Endothelial cell of umbilical vein (primary cell): ENCODE data around the gene ZNF438. TPM values are rescaled to one million over a fixed set of nuclear protein-coding genes. Genes with fewer than 3 reads are reported as not detected.

Source experiments
- BruUV-seq: library from RNA; stranded (reverse); fragments of 400-500 nt; replicated peaks from 2 replicates; lab custom pipeline; 2021; lab: Mats Ljungman, UMichigan
- CTCF ChIA-PET: fragments of 300-600, 350-600 bp; sonication (Branson Sonifier 250); formaldehyde crosslinking; loops from one replicate; lab custom pipeline; 2021; ENCODE audit warnings: antibody characterized with exemption, inconsistent platforms; lab: Charles Lee
- POLR2A ChIA-PET: fragments of 300-600, 350-600 bp; sonication (Branson Sonifier 250); formaldehyde crosslinking; loops from one replicate; lab custom pipeline; 2021; ENCODE audit warnings: antibody characterized with exemption, inconsistent platforms; lab: Charles Lee
- DNase-seq: peaks from one replicate; pipeline ENCODE4 v3.0.0-alpha.2; 2011; ENCODE audit warnings: low read depth, low spot score
- FAIRE-seq: peaks from 2 replicates; lab custom pipeline; 2011; peaks lifted over from hg19 to GRCh38; lab: Jason Lieb, UNC
- H2AFZ ChIP-seq: 2 replicates; pipeline ENCODE4 v1.6.0; 2012; ENCODE audit warnings: low read depth, low read length, control low read depth, inconsistent platforms
- H3K27ac ChIP-seq: 2 replicates; pipeline ENCODE4 v1.5.1; 2011; ENCODE audit warnings: low read depth, mild to moderate bottlenecking, control low read depth, low read length, moderate library complexity; ENCODE audit not compliant: insufficient read depth
- H3K27me3 ChIP-seq, 2 experiments: 2 replicates each; pipeline versions ENCODE4 v1.6.0 to v1.6.1; 2011; ENCODE audit warnings: low read length in 2 of 2, mixed read lengths in 1 of 2; ENCODE audit not compliant: control insufficient read depth in 2 of 2, insufficient read depth in 2 of 2
- H3K36me3 ChIP-seq, 2 experiments: 2 replicates in 1 of 2; 3 replicates in 1 of 2; pipeline ENCODE4 v1.5.1; 2011; ENCODE audit warnings: low read length in 2 of 2, mild to moderate bottlenecking in 1 of 2, moderate library complexity in 1 of 2; ENCODE audit not compliant: control insufficient read depth in 2 of 2, insufficient read depth in 2 of 2; ENCODE audit errors: extremely low read depth in 1 of 2
- H3K4me1 ChIP-seq: 3 replicates; pipeline ENCODE4 v1.5.1; 2011; ENCODE audit warnings: mild to moderate bottlenecking, low read length; ENCODE audit not compliant: control insufficient read depth, insufficient read depth; ENCODE audit errors: extremely low read depth
- H3K4me2 ChIP-seq: 2 replicates; pipeline ENCODE4 v1.6.1; 2011; ENCODE audit warnings: low read length, control low read depth, mixed read lengths; ENCODE audit not compliant: insufficient read depth
- H3K4me3 ChIP-seq, 3 experiments: fragments of 200-600 bp in 1 of 3; sonication (generic), shearing (Covaris generic) in 1 of 3; replicated peaks in 1 of 3; 2 replicates each; pipeline ENCODE4 v1.5.1; 2011 to 2016; ENCODE audit warnings: control low read depth in 3 of 3, low read length in 3 of 3, mild to moderate bottlenecking in 2 of 3, inconsistent platforms in 1 of 3, low read depth in 1 of 3, moderate library complexity in 1 of 3; ENCODE audit not compliant: insufficient read depth in 1 of 3
- H3K79me2 ChIP-seq: 2 replicates; pipeline ENCODE4 v1.6.0; 2012; ENCODE audit warnings: low read length, inconsistent platforms; ENCODE audit not compliant: control insufficient read depth, insufficient read depth
- H3K9ac ChIP-seq: replicated peaks from 2 replicates; pipeline ENCODE3; 2011; ENCODE audit warnings: low read length, control low read depth; ENCODE audit not compliant: insufficient read depth; ENCODE audit errors: extremely low read depth
- H3K9me1 ChIP-seq: replicated peaks from 3 replicates; pipeline ENCODE4 v1.6.0; 2011; ENCODE audit warnings: mild to moderate bottlenecking, low read length; ENCODE audit not compliant: control insufficient read depth, insufficient read depth; ENCODE audit errors: extremely low read depth
- H3K9me3 ChIP-seq: replicated peaks from 2 replicates; pipeline ENCODE4 v1.5.1; 2012; ENCODE audit warnings: low read length, inconsistent platforms; ENCODE audit not compliant: control insufficient read depth, insufficient read depth
- H4K20me1 ChIP-seq: replicated peaks from 2 replicates; pipeline ENCODE3; 2011; ENCODE audit warnings: mild to moderate bottlenecking, low read length; ENCODE audit not compliant: control insufficient read depth, insufficient read depth; ENCODE audit errors: extremely low read depth
- CTCF ChIP-seq, 2 donors: IDR thresholded peaks; 1 replicate in 1 of 2; 2 replicates in 1 of 2; pipeline ENCODE4 v1.5.1; 2011; ENCODE audit warnings: low read length in 2 of 2, mild to moderate bottlenecking in 2 of 2, moderate library complexity in 2 of 2, control low read depth in 1 of 2, inconsistent platforms in 1 of 2, low read depth in 1 of 2; ENCODE audit not compliant: insufficient read depth in 1 of 2; ENCODE audit errors: extremely low read depth in 1 of 2
- EZH2 ChIP-seq: IDR thresholded peaks from 2 replicates; pipeline ENCODE4 v1.6.1; 2012; ENCODE audit warnings: borderline replicate concordance, low read depth, mild to moderate bottlenecking, moderate library complexity, low read length, inconsistent platforms; ENCODE audit not compliant: severe bottlenecking
- FOS ChIP-seq: IDR thresholded peaks from 2 replicates; pipeline ENCODE4 v1.6.1; 2011; ENCODE audit warnings: mild to moderate bottlenecking, low read length, moderate library complexity, borderline replicate concordance; ENCODE audit not compliant: insufficient read depth
- GATA2 ChIP-seq: IDR thresholded peaks from 2 replicates; pipeline ENCODE4 v1.7.0; 2011; ENCODE audit warnings: low read depth, mild to moderate bottlenecking, moderate library complexity, mixed read lengths, low read length; ENCODE audit not compliant: insufficient read length, insufficient read depth
- JUN ChIP-seq: IDR thresholded peaks from 2 replicates; pipeline ENCODE4 v1.6.1; 2011; ENCODE audit warnings: borderline replicate concordance, low read depth; ENCODE audit not compliant: insufficient read length, insufficient read depth
- MYC ChIP-seq: IDR thresholded peaks from one replicate; pipeline ENCODE4 v1.6.1; 2011; ENCODE audit warnings: mild to moderate bottlenecking, low read depth, low read length
- POLR2A ChIP-seq: IDR thresholded peaks from 2 replicates; pipeline ENCODE4 v1.6.1; 2012; ENCODE audit warnings: low read depth, mild to moderate bottlenecking, control low read depth, low read length
- POLR2AphosphoS5 ChIP-seq: IDR thresholded peaks from 2 replicates; pipeline ENCODE4 v1.6.1; 2012; ENCODE audit warnings: low read depth, mild to moderate bottlenecking, control low read depth, low read length, moderate library complexity; ENCODE audit not compliant: insufficient read depth
- dilution Hi-C: fragments of 300-500 bp; cut with MboI; formaldehyde crosslinking; loops from one replicate; pipeline ENCODE4 v1.15.0; 2019; ENCODE audit warnings: low sequenced_read_pairs; ENCODE audit not compliant: extremely low pct_ligation_motif_present
- intact Hi-C: fragments of 100-400 bp; cut with micrococcal nuclease; formaldehyde crosslinking; loops from one replicate; pipeline ENCODE4 v1.10.0; 2022
- polyA plus RNA-seq, 4 experiments: library from polyadenylated mRNA; depleted of rRNA in 3 of 4; stranded (reverse) in 3 of 4; unstranded in 1 of 4; fragments of >200 nt; gene quantifications; 2 replicates each; pipeline versions ENCODE4 v1.2.1 to v1.2.3, GENCODE V29; 2011 to 2012; ENCODE audit warnings: missing spikeins in 1 of 4
- total RNA-seq: library from RNA; stranded (reverse); gene quantifications from 2 replicates; pipeline ENCODE4 v1.2.3, GENCODE V29; 2021
- TF ChIP-seq, protein P1 (sequence below): IDR thresholded peaks from 2 replicates; pipeline ENCODE4 v1.6.1; 2011; ENCODE audit not compliant: insufficient read depth, insufficient read length

Gene ZNF438
- total and polyA plus RNA-seq, 2 donors (not counting 3 experiments of a cell fraction or from before 2014, with no cell fraction given) = 7.2 to 15.1 TPM

DNA sequence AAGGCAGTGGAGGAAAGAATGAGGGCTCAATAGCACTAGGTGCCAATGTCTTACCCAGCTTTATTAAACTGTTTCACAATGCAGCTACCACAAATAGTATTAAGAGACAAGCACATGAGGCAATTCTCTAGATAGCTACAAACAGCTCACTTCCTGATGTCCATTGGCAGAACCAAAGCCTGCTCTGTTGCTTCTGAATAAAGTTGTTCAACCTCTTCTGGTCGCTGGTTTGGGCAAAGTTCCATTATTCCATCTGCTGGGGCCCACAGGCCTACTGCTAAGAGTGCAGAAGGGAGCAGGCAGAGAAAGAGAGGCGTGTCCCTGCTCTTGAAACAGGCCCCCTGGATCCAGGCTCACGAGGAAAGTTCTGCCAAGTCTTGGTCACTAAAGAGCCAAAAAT lies 173.9 kb downstream of the ZNF438 start:
- H3K9me1 ChIP-seq = no peaks in the 10 kb centered on the region
- H4K20me1 ChIP-seq = no peaks in the 10 kb centered on the region
- H3K27me3 ChIP-seq = no peaks in the 10 kb centered on the region
- FAIRE-seq (no peak), DNase-seq (peak; percentile 50)
- H3K4me1 ChIP-seq = peaks cover 63% of the 10 kb centered on the region
- H3K79me2 ChIP-seq = no peaks in the 10 kb centered on the region
- H3K9me3 ChIP-seq = no peaks in the 10 kb centered on the region
- no peak overlapping the region for H3K4me3 ChIP-seq
- no TSS peak for BruUV-seq
- H3K36me3 ChIP-seq = no peaks in the 10 kb centered on the region
- peak overlapping the region; percentile 45 for H2AFZ ChIP-seq
- intact Hi-C loops (loop anchor here (1.0 to 5.0 kb wide), 11 partner anchors 38 to 839 kb away; partner anchors contain the start of gene ZEB1), dilution Hi-C loops (no loop called here)
- CTCF ChIA-PET = interaction anchor here (1.6 to 3.5 kb wide), 2 partner anchors 45 to 74 kb away, joined by 6 to 18 read pairs; no protein-coding TSS in a partner anchor
- peak overlapping the region; percentile 56 for H3K9ac ChIP-seq
- H3K27ac ChIP-seq = peak overlapping the region; percentile 97
- TF ChIP-seq POLR2A (no peak), FOS (no peak), MYC (no peak), GATA2 (no peak), EZH2 (no peak), POLR2AphosphoS5 (no peak), JUN (no peak), CTCF (IDR thresholded peaks at IDR 0.05; ENCODE audit: extremely low read depth in 1 of 2, insufficient read depth in 1 of 2, low read depth in 1 of 2, low read length in 2 of 2) (no peak)
- TF ChIP-seq, protein P1, sequence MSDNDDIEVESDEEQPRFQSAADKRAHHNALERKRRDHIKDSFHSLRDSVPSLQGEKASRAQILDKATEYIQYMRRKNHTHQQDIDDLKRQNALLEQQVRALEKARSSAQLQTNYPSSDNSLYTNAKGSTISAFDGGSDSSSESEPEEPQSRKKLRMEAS = no peak
- H3K4me2 ChIP-seq = no peak overlapping the region
- POLR2A ChIA-PET = interaction anchor here (0.7 to 1.1 kb wide), 2 partner anchors 44 to 46 kb away, joined by 3 read pairs; no protein-coding TSS in a partner anchor
